Endothelial cell (in vitro differentiated cells): ENCODE measurements around the gene SORBS1. TPM values are rescaled to one million over a fixed set of nuclear protein-coding genes. Genes with fewer than 3 reads are reported as not detected.

ENCODE experiments used
- DNase-seq: peaks from one replicate; pipeline ENCODE4 v3.0.0; 2021; ENCODE audit warnings: low spot score
- H3K27ac Mint-ChIP-seq: one replicate; pipeline ENCODE4 v1.8.0; 2021; ENCODE audit warnings: mixed read lengths, inconsistent platforms; ENCODE audit not compliant: unreplicated experiment
- H3K27me3 Mint-ChIP-seq: one replicate; pipeline ENCODE4 v1.8.0; 2021; ENCODE audit warnings: mild to moderate bottlenecking, moderate library complexity, mixed read lengths, inconsistent platforms; ENCODE audit not compliant: unreplicated experiment
- H3K36me3 Mint-ChIP-seq: one replicate; pipeline ENCODE4 v1.8.0; 2021; ENCODE audit warnings: mild to moderate bottlenecking, low read depth, mixed read lengths, inconsistent platforms; ENCODE audit not compliant: unreplicated experiment
- H3K4me1 Mint-ChIP-seq: one replicate; pipeline ENCODE4 v1.8.0; 2021; ENCODE audit warnings: mild to moderate bottlenecking, mixed read lengths, inconsistent platforms; ENCODE audit not compliant: unreplicated experiment
- H3K4me3 Mint-ChIP-seq: one replicate; pipeline ENCODE4 v1.8.0; 2021; ENCODE audit warnings: mild to moderate bottlenecking, mixed read lengths, inconsistent platforms; ENCODE audit not compliant: unreplicated experiment
- H3K9me3 Mint-ChIP-seq: one replicate; pipeline ENCODE4 v1.8.0; 2021; ENCODE audit warnings: mixed read lengths, inconsistent platforms; ENCODE audit not compliant: unreplicated experiment
- CTCF ChIP-seq: fragments of 200-600 bp; sonication (generic); IDR thresholded peaks from one replicate; pipeline ENCODE4 v1.5.0; 2021; ENCODE audit warnings: antibody characterized with exemption; ENCODE audit not compliant: unreplicated experiment
- total RNA-seq: library from RNA; stranded (reverse); fragmentation: NEBNext Ultra II Directional; extraction: Animal tissue kit (Norgen Biotek cat#: 25700); gene quantifications from one replicate; pipeline ENCODE4 v1.2.1, GENCODE V29; 2021; ENCODE audit not compliant: unreplicated experiment

Gene SORBS1
- total RNA-seq, 1 donor from 2014 or later: 103 TPM

- no peak overlapping the region for H3K27ac Mint-ChIP-seq
- peaks cover 10% of the 10 kb centered on the region for H3K36me3 Mint-ChIP-seq
- peaks cover 16% of the 10 kb centered on the region for H3K27me3 Mint-ChIP-seq
- H3K9me3 Mint-ChIP-seq: no peaks in the 10 kb centered on the region
- DNase-seq: no peak
- H3K4me1 Mint-ChIP-seq: peaks cover 86% of the 10 kb centered on the region
- no peak overlapping the region for H3K4me3 Mint-ChIP-seq
- TF ChIP-seq CTCF: no peak
These were observed 23.6 kb downstream of the SORBS1 start for GRCh38 chr10:95537542-95537927.

- no peak for TF ChIP-seq CTCF
- Mint-ChIP-seq H3K4me1 (peaks cover 86% of the 10 kb centered on the region), H3K27me3 (peaks cover 16% of the 10 kb centered on the region), H3K27ac (peak overlapping the region; percentile 11), H3K36me3 (peaks cover 6% of the 10 kb centered on the region), H3K9me3 (no peaks in the 10 kb centered on the region), H3K4me3 (peak overlapping the region; percentile 22)
- DNase-seq: no peak
These were observed 24.2 kb downstream of the SORBS1 start for GRCh38 chr10:95536894-95537541.

DNA sequence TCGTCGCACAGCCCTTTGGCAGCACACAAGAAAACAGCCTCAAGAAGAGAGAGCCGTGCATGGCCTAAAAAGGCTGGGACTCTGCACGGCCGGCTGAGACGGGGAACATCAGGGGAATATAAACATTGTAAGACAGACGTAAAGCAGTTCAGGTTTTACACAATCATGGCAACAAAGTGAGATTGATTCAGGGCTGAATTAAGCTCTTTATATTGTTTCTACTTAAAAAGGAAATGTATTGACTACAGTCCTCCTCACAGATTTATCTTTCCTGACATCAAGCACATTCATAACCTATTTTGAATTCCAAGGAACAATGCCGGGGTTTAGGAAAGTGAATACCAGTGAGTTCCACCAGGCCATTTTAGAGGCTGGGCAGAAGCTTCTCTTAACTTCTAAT lies 25.2 kb downstream of the SORBS1 start:
- DNase-seq: no peak

DNA sequence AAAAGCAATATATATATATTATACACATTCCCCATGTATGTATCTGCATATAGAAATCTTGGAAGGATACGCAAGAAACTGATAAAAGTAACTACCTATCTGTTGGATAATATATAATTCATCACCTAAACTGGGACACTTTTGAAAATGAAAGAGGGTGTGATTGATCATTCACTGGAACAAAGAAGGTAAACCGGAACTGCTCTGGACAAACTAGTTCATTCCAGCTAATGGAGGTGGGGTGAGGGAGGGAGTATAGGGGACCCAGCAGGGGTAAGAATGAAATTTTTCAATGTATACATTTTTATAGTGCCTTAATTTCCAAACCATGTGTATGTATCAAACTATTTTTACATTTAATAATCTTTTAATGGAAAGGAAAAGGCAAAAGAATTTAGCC lies 25.6 kb downstream of the SORBS1 start:
- H3K27me3 Mint-ChIP-seq: peaks cover 14% of the 10 kb centered on the region
- no peaks in the 10 kb centered on the region for H3K9me3 Mint-ChIP-seq
- peaks cover 8% of the 10 kb centered on the region for H3K36me3 Mint-ChIP-seq
- no peak overlapping the region for H3K27ac Mint-ChIP-seq
- no peak for DNase-seq
- no peak overlapping the region for H3K4me3 Mint-ChIP-seq
- TF ChIP-seq CTCF: no peak
- H3K4me1 Mint-ChIP-seq: peaks cover 86% of the 10 kb centered on the region

More for the DNA sequence above, 25.2 kb downstream of the SORBS1 start:
- Mint-ChIP-seq H3K4me3 (no peak overlapping the region), H3K9me3 (no peaks in the 10 kb centered on the region), H3K27ac (peak overlapping the region; percentile 53), H3K36me3 (peaks cover 6% of the 10 kb centered on the region), H3K4me1 (peaks cover 86% of the 10 kb centered on the region), H3K27me3 (peaks cover 11% of the 10 kb centered on the region)
- TF ChIP-seq CTCF: no peak

GRCh38 chr10:95533590-95533989 lies 27.6 kb downstream of the SORBS1 start:
- peaks cover 89% of the 10 kb centered on the region for H3K4me1 Mint-ChIP-seq
- peak overlapping the region; percentile 94 for H3K27ac Mint-ChIP-seq
- H3K4me3 Mint-ChIP-seq: peak overlapping the region; percentile 47
- no peak for TF ChIP-seq CTCF
- peaks cover 13% of the 10 kb centered on the region for H3K36me3 Mint-ChIP-seq
- no peak for DNase-seq
- no peaks in the 10 kb centered on the region for H3K9me3 Mint-ChIP-seq
- peaks cover 17% of the 10 kb centered on the region for H3K27me3 Mint-ChIP-seq
